Smooth muscle cell (in vitro differentiated cells): Measurements from ENCODE around the gene BRD4. TPM values are rescaled to one million over a fixed set of nuclear protein-coding genes. Genes with fewer than 3 reads are reported as not detected.

Experiments used
- DNase-seq: peaks from one replicate; lab custom pipeline; 2025; ENCODE audit not compliant: unreplicated experiment; lab: John Stamatoyannopoulos, UW
- H2AFZ ChIP-seq: fragments of 200-600 bp; sonication (generic); 2 replicates; pipeline ENCODE4 v1.6.0; 2016; ENCODE audit warnings: antibody characterized with exemption, low read depth, mild to moderate bottlenecking
- H3F3A ChIP-seq: fragments of 200-600 bp; sonication (generic); 2 replicates; pipeline ENCODE4 v1.6.0; 2017; ENCODE audit warnings: antibody characterized with exemption, low read depth
- H3K27ac ChIP-seq: fragments of 200-600 bp; sonication (generic); 2 replicates; pipeline ENCODE4 v1.5.1; 2016; ENCODE audit warnings: low read depth, mild to moderate bottlenecking
- H3K27me3 ChIP-seq: fragments of 200-600 bp; sonication (generic); 2 replicates; pipeline ENCODE4 v1.6.1; 2016; ENCODE audit warnings: low read depth, mild to moderate bottlenecking
- H3K36me3 ChIP-seq: fragments of 200-600 bp; sonication (generic); 2 replicates; pipeline ENCODE4 v1.5.1; 2016; ENCODE audit warnings: low read depth
- H3K4me1 ChIP-seq: fragments of 200-600 bp; sonication (generic); 2 replicates; pipeline ENCODE4 v1.5.1; 2016; ENCODE audit warnings: low read depth
- H3K4me2 ChIP-seq: fragments of 200-600 bp; sonication (generic); 2 replicates; pipeline ENCODE4 v1.6.0; 2016; ENCODE audit warnings: mild to moderate bottlenecking
- H3K4me3 ChIP-seq: fragments of 200-600 bp; sonication (generic); 2 replicates; pipeline ENCODE4 v1.5.1; 2016; ENCODE audit warnings: mild to moderate bottlenecking
- H3K79me2 ChIP-seq: fragments of 200-600 bp; sonication (generic); 2 replicates; pipeline ENCODE4 v1.6.0; 2016; ENCODE audit warnings: low read depth, mild to moderate bottlenecking
- H3K9ac ChIP-seq: fragments of 200-600 bp; sonication (generic); 2 replicates; pipeline ENCODE4 v1.6.0; 2016; ENCODE audit warnings: low read depth
- H3K9me3 ChIP-seq: fragments of 200-600 bp; sonication (generic); replicated peaks from 2 replicates; pipeline ENCODE4 v1.5.1; 2016; ENCODE audit warnings: low read depth
- H4K20me1 ChIP-seq: fragments of 200-600 bp; sonication (generic); 2 replicates; pipeline ENCODE4 v1.6.0; 2016; ENCODE audit warnings: low read depth
- WGBS: methylation state at CpG from one replicate; pipeline ENCODE4 v1.1.7; 2016; ENCODE audit warnings: low lambda C conversion rate; 5-methylcytosine and 5-hydroxymethylcytosine counted together
- polyA plus RNA-seq: library from polyadenylated mRNA; unstranded; fragments of >200 nt; fragmentation: Nextera tagmentation; extraction: Ambion mirVana; gene quantifications from 2 replicates; pipeline ENCODE4 v1.2.1, GENCODE V29; 2016
- total RNA-seq: library from RNA; depleted of rRNA; stranded (reverse); fragments of >200 nt; gene quantifications from 2 replicates; pipeline ENCODE4 v1.2.3, GENCODE V29; 2014
- TF ChIP-seq, protein P1 (sequence below): fragments of 200-600 bp; sonication (generic); IDR thresholded peaks from 2 replicates; pipeline ENCODE4 v1.5.1; 2017; ENCODE audit warnings: borderline replicate concordance, mild to moderate bottlenecking, antibody characterized with exemption; ENCODE audit not compliant: insufficient read depth, poor library complexity, severe bottlenecking

BRD4 gene
- total and polyA plus RNA-seq, 2 experiments from 2014 or later: 24.1 to 102 TPM

GRCh38 chr19:15196360-15197005, 135.9 kb downstream of the BRD4 start:
- H3K36me3 ChIP-seq: no peaks in the 10 kb centered on the region
- H3K4me2 ChIP-seq: peak overlapping the region; percentile 85
- DNase-seq: no peak
- H3K27me3 ChIP-seq: no peaks in the 10 kb centered on the region
- no peaks in the 10 kb centered on the region for H3K9me3 ChIP-seq
- TF ChIP-seq, protein P1, sequence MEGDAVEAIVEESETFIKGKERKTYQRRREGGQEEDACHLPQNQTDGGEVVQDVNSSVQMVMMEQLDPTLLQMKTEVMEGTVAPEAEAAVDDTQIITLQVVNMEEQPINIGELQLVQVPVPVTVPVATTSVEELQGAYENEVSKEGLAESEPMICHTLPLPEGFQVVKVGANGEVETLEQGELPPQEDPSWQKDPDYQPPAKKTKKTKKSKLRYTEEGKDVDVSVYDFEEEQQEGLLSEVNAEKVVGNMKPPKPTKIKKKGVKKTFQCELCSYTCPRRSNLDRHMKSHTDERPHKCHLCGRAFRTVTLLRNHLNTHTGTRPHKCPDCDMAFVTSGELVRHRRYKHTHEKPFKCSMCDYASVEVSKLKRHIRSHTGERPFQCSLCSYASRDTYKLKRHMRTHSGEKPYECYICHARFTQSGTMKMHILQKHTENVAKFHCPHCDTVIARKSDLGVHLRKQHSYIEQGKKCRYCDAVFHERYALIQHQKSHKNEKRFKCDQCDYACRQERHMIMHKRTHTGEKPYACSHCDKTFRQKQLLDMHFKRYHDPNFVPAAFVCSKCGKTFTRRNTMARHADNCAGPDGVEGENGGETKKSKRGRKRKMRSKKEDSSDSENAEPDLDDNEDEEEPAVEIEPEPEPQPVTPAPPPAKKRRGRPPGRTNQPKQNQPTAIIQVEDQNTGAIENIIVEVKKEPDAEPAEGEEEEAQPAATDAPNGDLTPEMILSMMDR: no peak
- H4K20me1 ChIP-seq: peaks cover 69% of the 10 kb centered on the region
- peaks cover 15% of the 10 kb centered on the region for H3F3A ChIP-seq
- peaks cover 8% of the 10 kb centered on the region for H3K4me1 ChIP-seq
- H3K9ac ChIP-seq: no peak overlapping the region
- H3K27ac ChIP-seq: peak overlapping the region; percentile 56
- peak overlapping the region; percentile 54 for H3K4me3 ChIP-seq
- H2AFZ ChIP-seq: no peak overlapping the region
- 71% methylated on average over 4 of the region's 4 CpGs for WGBS
- H3K79me2 ChIP-seq: peaks cover 37% of the 10 kb centered on the region

DNA sequence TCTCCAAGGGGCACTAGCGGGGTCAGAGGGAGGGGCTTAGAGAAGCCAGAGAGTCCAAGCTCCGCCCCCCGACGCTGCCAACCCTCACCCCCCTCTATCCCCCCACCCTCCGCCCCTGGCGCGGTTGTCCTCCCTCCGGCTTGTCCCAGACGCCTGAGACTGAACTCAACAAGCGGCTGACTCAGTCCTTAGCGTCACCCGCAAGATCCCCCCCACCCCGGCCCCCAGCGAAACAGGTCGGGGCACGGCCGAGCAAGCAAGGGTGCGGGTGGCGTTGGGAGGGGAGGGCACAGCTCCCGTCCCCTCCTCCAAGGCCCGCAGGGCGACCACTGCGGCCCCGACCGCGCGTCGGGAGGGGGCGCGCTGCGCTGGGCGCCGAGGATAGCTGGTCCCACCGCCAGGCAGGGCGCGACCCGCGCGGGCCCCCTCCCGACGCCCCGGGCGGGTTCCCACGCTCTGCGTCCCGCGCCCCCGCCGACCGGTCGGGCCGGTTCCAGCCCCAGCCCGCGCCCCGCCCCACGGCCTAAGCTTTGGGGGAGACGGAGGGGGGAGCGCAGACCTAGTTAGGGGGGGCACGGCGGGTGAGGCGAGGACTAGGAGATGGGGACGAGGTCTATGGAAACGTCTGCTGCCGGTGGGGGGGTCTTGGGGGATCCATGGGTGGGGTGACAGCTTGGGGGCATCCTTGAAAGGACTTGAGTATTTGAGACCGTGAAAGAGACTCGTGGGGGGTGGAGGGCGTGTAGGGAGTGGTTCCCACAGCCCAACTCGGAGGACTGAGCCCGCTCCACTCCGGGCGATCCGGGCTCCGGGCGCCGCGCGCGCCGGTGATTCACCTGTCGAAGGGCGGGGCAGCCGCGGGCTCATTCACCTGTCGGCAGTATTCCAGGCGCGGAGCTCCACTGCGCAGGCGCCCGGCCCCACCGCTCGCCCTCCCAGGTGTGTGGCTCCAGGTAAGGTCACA, 136.7 kb downstream of the BRD4 start:
- peaks cover 15% of the 10 kb centered on the region for H3F3A ChIP-seq
- no peaks in the 10 kb centered on the region for H3K36me3 ChIP-seq
- WGBS: 2% methylated on average over 21 of the region's 91 CpGs
- H3K9me3 ChIP-seq: no peaks in the 10 kb centered on the region
- peaks cover 77% of the 10 kb centered on the region for H4K20me1 ChIP-seq
- peak overlapping the region; percentile 48 for H3K9ac ChIP-seq
- H3K4me3 ChIP-seq: peak overlapping the region; percentile 54
- H2AFZ ChIP-seq: no peak overlapping the region
- peak overlapping the region; percentile 77 for H3K27ac ChIP-seq
- TF ChIP-seq, protein P1: no peak
- DNase-seq: peak; percentile 33
- H3K79me2 ChIP-seq: peaks cover 40% of the 10 kb centered on the region
- peak overlapping the region; percentile 85 for H3K4me2 ChIP-seq
- H3K4me1 ChIP-seq: peaks cover 8% of the 10 kb centered on the region
- H3K27me3 ChIP-seq: no peaks in the 10 kb centered on the region

- no peak for DNase-seq
- H3K4me1 ChIP-seq: peaks cover 8% of the 10 kb centered on the region
- peaks cover 15% of the 10 kb centered on the region for H3F3A ChIP-seq
- H3K36me3 ChIP-seq: no peaks in the 10 kb centered on the region
- H3K27ac ChIP-seq: peak overlapping the region; percentile 77
- H3K4me2 ChIP-seq: peak overlapping the region; percentile 85
- H4K20me1 ChIP-seq: peaks cover 81% of the 10 kb centered on the region
- peak overlapping the region; percentile 54 for H3K4me3 ChIP-seq
- H3K9ac ChIP-seq: peak overlapping the region; percentile 48
- no peaks in the 10 kb centered on the region for H3K9me3 ChIP-seq
- TF ChIP-seq, protein P1: no peak
- H3K27me3 ChIP-seq: no peaks in the 10 kb centered on the region
- H2AFZ ChIP-seq: no peak overlapping the region
- peaks cover 40% of the 10 kb centered on the region for H3K79me2 ChIP-seq
- 44% methylated on average over 4 of the region's 6 CpGs for WGBS
These were observed 137.4 kb downstream of the BRD4 start for GRCh38 chr19:15194938-15195337.
